Fibroblast of mammary gland (primary cell): ENCODE results near the gene ABCC4.
A peak's percentile ranks its signal among the peaks of the same experiment; 100 is the strongest.

Source experiments
- DNase-seq: peaks from one replicate; pipeline ENCODE4 v3.0.0-alpha.2; 2010; ENCODE audit warnings: low read depth
- H3K4me3 ChIP-seq: 2 replicates; pipeline ENCODE4 v1.5.1; 2011; ENCODE audit warnings: low read depth, mild to moderate bottlenecking, low read length, moderate library complexity; ENCODE audit not compliant: control insufficient read depth
- TF ChIP-seq, protein P1 (sequence below): conservative IDR thresholded peaks from 2 replicates; pipeline ENCODE4 v1.5.1; 2011; ENCODE audit warnings: low read depth, low read length, inconsistent platforms; ENCODE audit not compliant: control insufficient read depth, insufficient read depth

ABCC4 gene

DNA sequence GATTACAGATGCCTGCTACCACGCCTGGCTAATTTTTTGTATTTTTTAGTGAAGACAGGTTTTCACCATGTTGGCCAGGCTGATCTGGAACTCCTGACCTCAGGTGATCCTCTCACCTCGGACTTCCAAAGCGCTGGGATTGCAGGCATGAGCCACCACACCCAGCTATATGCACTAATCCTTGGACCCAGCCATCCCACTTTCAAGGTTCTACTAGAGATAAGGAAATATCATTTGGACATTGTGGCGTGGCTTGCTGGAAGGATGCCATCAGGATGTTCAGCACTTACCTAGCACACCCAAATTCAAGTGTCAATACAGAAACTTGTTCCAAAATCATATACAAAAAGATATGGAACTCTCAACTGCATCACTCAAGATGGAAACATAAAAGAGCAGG is 136.4 kb downstream of the ABCC4 start:
- H3K4me3 ChIP-seq = no peak overlapping the region
- TF ChIP-seq, protein P1, sequence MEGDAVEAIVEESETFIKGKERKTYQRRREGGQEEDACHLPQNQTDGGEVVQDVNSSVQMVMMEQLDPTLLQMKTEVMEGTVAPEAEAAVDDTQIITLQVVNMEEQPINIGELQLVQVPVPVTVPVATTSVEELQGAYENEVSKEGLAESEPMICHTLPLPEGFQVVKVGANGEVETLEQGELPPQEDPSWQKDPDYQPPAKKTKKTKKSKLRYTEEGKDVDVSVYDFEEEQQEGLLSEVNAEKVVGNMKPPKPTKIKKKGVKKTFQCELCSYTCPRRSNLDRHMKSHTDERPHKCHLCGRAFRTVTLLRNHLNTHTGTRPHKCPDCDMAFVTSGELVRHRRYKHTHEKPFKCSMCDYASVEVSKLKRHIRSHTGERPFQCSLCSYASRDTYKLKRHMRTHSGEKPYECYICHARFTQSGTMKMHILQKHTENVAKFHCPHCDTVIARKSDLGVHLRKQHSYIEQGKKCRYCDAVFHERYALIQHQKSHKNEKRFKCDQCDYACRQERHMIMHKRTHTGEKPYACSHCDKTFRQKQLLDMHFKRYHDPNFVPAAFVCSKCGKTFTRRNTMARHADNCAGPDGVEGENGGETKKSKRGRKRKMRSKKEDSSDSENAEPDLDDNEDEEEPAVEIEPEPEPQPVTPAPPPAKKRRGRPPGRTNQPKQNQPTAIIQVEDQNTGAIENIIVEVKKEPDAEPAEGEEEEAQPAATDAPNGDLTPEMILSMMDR = no peak
- no peak for DNase-seq

DNA sequence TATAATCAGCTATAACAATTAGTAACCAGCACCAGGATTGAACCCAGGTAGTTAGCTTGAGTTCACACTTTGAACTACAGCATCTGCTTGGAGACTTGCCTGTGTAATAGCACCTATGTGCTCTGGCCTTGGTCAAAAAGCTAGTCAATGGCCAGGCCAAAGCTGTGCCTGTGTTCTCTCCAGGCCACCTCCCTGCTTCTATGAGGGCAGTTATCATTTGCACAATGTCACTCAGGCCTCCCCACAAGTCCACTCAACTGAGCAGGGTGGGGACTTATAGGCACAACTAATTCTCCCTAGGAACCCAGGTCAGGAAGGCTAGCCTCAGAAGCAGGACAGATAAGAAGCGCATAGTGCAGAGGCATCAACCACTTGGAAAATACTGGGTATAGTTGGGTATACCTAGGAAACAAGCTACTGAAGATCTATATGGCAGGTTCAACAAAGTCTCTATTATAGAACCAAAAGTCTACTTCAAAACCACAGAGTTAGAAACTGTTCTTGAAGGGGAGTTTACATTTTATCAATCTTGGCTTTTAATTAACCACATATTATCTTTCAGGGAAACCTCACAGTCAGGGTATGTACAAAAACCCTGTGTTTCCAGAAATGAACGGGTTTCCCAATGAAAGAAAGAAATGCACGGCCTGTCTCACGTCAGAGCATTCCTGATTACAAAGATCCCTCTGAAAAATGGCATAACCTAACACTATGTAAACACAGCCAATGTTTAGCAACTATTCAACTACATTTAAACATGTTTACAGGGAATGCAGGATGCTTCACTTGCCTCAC is 140.9 kb downstream of the ABCC4 start:
- DNase-seq = no peak
- TF ChIP-seq, protein P1 = no peak
- H3K4me3 ChIP-seq = no peak overlapping the region

DNA sequence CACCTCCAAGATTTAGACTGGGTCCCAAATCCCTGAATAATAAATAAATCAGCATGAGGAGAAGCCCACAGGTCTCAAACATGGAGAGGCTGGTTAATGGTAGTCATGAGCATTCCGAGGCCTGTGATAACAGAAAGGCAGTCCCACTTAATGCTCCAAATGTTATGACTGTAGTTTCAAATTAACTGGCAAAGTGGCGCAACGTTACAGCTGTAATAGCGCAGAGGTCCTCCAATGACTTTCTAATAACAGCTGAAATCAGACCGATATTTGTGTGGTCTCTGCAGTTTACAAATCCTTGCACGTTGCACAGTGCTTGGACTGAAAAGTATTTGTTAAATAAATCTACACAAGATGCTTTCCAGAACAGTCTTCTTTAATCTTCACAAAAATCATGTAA is 141.8 kb downstream of the ABCC4 start:
- no peak overlapping the region for H3K4me3 ChIP-seq
- TF ChIP-seq, protein P1 = no peak
- no peak for DNase-seq

DNA sequence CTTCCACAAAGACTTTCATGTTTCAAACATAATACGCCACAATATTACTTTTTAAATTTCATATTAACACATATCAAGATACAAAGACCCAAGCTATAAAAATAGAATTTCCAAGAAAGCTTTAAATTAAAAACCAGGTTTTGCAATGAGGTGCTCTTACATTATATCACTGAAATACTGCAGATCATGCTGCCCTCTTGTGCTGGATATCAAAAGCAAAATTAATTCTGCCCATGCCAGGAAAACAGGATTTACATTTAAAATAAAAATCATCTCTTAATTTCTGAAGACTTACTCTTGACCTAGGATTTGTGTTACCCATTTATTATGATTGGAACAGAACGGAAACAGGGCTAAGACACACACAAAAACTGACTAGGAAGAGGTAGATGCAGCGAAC is 145.0 kb downstream of the ABCC4 start:
- no peak overlapping the region for H3K4me3 ChIP-seq
- peak; percentile 46 for DNase-seq
- TF ChIP-seq, protein P1 = peak; percentile 39

DNA sequence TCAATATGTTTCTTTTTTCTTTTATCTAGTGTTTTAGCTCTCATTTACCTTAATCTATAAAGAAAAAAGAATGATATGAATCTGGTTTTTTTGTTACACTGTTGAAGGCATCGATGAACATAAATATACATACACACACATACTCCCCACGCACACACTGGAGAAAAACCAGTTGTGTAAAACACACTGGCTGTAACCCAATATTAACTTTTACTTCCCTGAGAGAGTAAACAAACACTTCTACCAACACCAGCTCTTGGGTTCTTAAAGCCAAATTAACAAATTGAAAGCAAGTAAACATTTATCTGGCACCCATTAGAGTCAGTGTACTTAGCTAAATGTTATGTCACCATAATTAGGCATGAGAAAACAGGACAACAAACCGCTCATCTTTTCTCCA is 145.7 kb downstream of the ABCC4 start:
- TF ChIP-seq, protein P1 = no peak
- H3K4me3 ChIP-seq = no peak overlapping the region
- DNase-seq = no peak

DNA sequence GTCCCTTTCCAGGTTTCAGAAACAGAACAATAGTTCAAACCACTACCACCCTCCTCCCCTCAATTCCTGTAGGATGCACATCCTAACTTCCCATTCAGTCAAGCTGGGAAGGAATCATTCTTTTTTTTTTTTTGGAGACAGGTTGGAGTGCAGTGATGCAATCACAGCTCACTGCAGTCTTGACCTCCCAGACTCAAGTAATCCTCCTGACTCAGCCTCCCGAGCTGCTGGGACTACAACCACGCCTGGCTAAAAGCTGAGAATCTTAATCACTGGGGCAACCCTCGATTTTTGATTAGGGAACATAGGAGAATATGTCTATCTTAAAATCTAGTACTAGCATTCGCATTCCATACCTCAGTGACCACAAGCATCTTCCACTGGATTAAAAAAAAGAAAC is 146.2 kb downstream of the ABCC4 start:
- TF ChIP-seq, protein P1 = no peak
- peak; percentile 25 for DNase-seq
- H3K4me3 ChIP-seq = no peak overlapping the region
